Measurements from ENCODE around the gene SYNGR2. TPM values are rescaled to one million over a fixed set of nuclear protein-coding genes. Genes with fewer than 3 reads are reported as not detected.
A peak's percentile ranks its signal among the peaks of the same experiment; 100 is the strongest.

Gene SYNGR2
- total RNA-seq, 4 donors from 2014 or later = 47.9 to 83.8 (median 70.7) TPM

GRCh38 chr17:78175643-78175981 is 7.2 kb downstream of the SYNGR2 start:
- H3K27me3 ChIP-seq = no peaks in the 10 kb centered on the region
- no peak for TF ChIP-seq CTCF (IDR thresholded peaks at IDR 0.05)
- TF ChIP-seq POLR2A (IDR thresholded peaks at IDR 0.05) = no peak
- DNase-seq = no peak
- H3K27ac ChIP-seq = peak overlapping the region in 1 of 3 donors; percentile 74
- H3K9me3 ChIP-seq = no peaks in the 10 kb centered on the region
- intact Hi-C loops (cut with DNase I) = loop anchor here (2.0 to 5.0 kb wide), 2 partner anchors 63 to 72 kb away; no protein-coding TSS in a partner anchor
- no peak overlapping the region for H3K4me3 ChIP-seq (replicated peaks in 1 of 3)
- 89 to 90% methylated on average over 9 to 14 of the region's 14 CpGs for WGBS, 2 donors
- H3K36me3 ChIP-seq = peaks cover 0 to 17% of the 10 kb centered on the region in 2 donors
- peaks cover 19 to 39% of the 10 kb centered on the region in 2 donors for H3K4me1 ChIP-seq

GRCh38 chr17:78176548-78177025 is 8.2 kb downstream of the SYNGR2 start:
- intact Hi-C loops (cut with DNase I) = loop anchor here (5.0 kb wide), 1 partner anchor 71 kb away; no protein-coding TSS in a partner anchor
- peak; percentile 68 to 76 for DNase-seq
- Histone ChIP-seq H3K27ac (no peak overlapping the region), H3K9me3 (no peaks in the 10 kb centered on the region), H3K27me3 (no peaks in the 10 kb centered on the region), H3K36me3 (peaks cover 0 to 15% of the 10 kb centered on the region in 2 donors), H3K4me1 (peaks cover 19 to 39% of the 10 kb centered on the region in 2 donors), H3K4me3 (replicated peaks in 1 of 3) (no peak overlapping the region)
- 28 to 50% methylated on average over 4 to 7 of the region's 14 CpGs for WGBS, 2 donors
- TF ChIP-seq POLR2A (IDR thresholded peaks at IDR 0.05) = no peak
- peak; percentile 61 to 92 (median 72) for TF ChIP-seq CTCF (IDR thresholded peaks at IDR 0.05)

- Histone ChIP-seq H3K4me1 (peaks cover 16 to 26% of the 10 kb centered on the region in 2 donors), H3K27me3 (no peaks in the 10 kb centered on the region), H3K4me3 (replicated peaks in 1 of 3) (no peak overlapping the region), H3K9me3 (no peaks in the 10 kb centered on the region), H3K27ac (no peak overlapping the region), H3K36me3 (no peaks in the 10 kb centered on the region)
- TF ChIP-seq CTCF (IDR thresholded peaks at IDR 0.05) (no peak), POLR2A (IDR thresholded peaks at IDR 0.05) (no peak)
- DNase-seq = no peak
- 92 to 94% methylated on average over 17 of the region's 17 CpGs for WGBS, 2 donors
- intact Hi-C loops (cut with DNase I) = loop anchor here (5.0 kb wide), 1 partner anchor 68 kb away; no protein-coding TSS in a partner anchor
These were observed 11.0 kb downstream of the SYNGR2 start for GRCh38 chr17:78179372-78179771.

- H3K27ac ChIP-seq = no peak overlapping the region
- H3K36me3 ChIP-seq = no peaks in the 10 kb centered on the region
- DNase-seq = no peak
- TF ChIP-seq CTCF (IDR thresholded peaks at IDR 0.05) (no peak), POLR2A (IDR thresholded peaks at IDR 0.05) (no peak)
- no peak overlapping the region for H3K4me3 ChIP-seq (replicated peaks in 1 of 3)
- peaks cover 16 to 26% of the 10 kb centered on the region in 2 donors for H3K4me1 ChIP-seq
- H3K9me3 ChIP-seq = no peaks in the 10 kb centered on the region
- no peaks in the 10 kb centered on the region for H3K27me3 ChIP-seq
- intact Hi-C loops (cut with DNase I) = no loop called here
- 66 to 75% methylated on average over 14 of the region's 14 CpGs for WGBS, 2 donors
These were observed 11.7 kb downstream of the SYNGR2 start for GRCh38 chr17:78180083-78180482.

- Histone ChIP-seq H3K27me3 (no peaks in the 10 kb centered on the region), H3K4me1 (peaks cover 18 to 26% of the 10 kb centered on the region in 2 donors), H3K27ac (no peak overlapping the region), H3K36me3 (no peaks in the 10 kb centered on the region), H3K9me3 (no peaks in the 10 kb centered on the region), H3K4me3 (replicated peaks in 1 of 3) (no peak overlapping the region)
- no peak for DNase-seq
- TF ChIP-seq CTCF (IDR thresholded peaks at IDR 0.05) (no peak), POLR2A (IDR thresholded peaks at IDR 0.05) (no peak)
- WGBS, 2 donors = 83 to 85% methylated on average over 2 of the region's 2 CpGs
- intact Hi-C loops (cut with DNase I) = no loop called here
These were observed 12.1 kb downstream of the SYNGR2 start for GRCh38 chr17:78180508-78180907.

All from thyroid gland (tissue), 4 donors.